HG03460 (cell line): ENCODE data around the gene MAN2B2.

Experiments used
- ATAC-seq: cut with Tn5 transposase; IDR thresholded peaks from one replicate; pipeline ENCODE4 v1.9.1; 2021; ENCODE audit not compliant: unreplicated experiment

The MAN2B2 gene

DNA sequence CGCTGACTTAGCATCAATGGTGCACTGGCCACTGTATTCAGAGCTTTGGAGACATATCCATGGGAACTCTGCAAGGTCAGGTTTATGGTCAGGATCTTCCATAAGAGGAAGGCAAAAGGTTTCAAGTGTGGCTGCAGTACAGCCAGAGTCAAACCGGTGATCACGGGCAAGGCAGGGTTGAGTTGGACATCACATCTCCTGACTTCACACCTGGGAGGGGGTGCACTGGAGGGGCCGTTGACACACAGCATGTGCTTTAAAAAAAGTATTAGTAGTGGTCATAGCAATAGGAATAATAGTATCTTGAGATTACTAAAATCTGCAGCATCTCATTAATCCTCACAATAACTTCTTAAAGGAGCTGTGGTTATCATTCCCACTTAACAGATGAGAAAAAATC, 28.9 kb upstream of the MAN2B2 start:
- ATAC-seq, result no peak

DNA sequence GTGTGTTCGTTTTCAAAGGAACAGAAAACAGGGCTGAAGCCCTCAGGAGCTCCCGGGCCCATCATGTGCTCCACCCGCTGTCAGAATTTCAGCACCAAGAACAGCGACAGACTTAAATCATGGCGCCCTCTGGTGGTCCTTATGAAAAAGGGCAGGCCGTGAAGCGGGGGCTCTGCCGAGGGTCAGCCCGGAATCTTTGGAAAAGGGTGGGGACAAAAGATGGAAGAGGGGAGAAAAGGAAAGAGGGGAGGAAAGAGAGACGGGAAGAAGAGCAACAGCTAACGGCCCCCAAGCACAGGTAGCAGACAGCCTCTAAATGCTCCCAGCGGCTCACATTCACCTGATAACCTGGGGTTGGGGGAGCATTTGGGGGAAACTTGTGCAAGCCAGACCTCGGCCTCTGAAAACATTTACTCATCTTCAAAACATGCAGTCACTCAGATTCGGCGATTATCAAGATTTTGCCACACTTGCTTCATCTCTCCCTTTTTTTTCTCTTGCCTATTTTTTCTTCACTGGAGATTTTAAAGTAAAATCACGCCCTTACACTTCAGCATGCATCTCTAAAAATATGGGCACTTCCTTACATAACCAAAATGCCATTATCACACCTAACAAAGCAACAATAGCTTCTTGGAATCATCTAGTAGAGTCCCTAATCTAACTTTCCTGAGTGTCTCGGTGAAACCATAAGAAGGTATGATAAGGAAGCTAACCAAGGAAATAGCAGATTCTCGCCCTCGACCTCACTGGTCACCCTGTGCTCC, 28.1 kb upstream of the MAN2B2 start:
- ATAC-seq, result no peak

DNA sequence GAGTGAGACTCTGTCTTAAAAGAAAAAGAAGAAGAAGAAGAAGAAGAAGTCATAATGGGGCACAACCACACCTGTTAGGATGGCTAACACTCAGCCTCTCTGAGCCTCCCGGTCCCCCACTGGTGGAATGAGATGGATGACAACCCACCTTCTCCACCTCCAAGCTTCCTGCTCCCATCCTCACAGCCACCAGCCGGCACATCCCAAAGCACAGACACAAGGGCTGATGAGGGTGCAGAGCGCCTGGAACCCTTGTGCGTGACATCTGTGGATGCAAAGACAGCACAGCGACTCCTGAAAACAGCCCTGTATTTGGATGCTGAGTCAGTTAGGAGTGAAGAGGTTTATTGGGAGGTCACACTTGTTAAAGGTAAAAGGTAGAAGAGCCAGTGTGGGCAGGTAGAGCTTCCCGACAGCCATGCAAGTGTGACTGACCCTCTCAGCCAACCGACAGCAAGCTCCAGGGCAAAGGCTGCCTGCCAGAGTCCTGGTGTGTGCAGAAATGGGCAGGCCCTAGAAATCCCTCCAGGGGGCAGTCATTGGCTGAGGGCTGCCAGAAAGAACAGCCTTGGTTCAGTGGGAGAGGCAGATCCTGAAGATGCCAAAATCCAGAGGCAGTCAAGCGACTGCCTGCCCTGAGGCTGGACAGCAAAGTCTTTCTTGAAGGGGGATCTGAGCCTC, 26.6 kb upstream of the MAN2B2 start:
- ATAC-seq, result no peak

DNA sequence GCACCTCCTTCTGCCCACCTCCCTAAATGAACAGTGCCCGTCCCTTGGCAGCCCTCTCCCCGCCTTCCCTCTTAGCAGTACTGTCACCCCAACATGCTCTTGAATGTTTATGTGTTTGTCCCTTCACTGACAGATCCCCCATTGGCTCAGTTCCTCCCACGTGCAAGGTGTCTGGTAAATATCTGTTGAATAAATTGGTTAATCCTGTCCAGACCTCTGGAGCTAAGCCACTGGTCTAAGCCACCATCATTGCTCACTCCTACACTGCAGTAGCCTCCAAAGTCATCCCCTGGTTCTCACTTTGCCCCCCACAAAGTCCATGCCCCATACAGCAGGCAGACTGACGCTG, 26.1 kb upstream of the MAN2B2 start:
- no peak for ATAC-seq

DNA sequence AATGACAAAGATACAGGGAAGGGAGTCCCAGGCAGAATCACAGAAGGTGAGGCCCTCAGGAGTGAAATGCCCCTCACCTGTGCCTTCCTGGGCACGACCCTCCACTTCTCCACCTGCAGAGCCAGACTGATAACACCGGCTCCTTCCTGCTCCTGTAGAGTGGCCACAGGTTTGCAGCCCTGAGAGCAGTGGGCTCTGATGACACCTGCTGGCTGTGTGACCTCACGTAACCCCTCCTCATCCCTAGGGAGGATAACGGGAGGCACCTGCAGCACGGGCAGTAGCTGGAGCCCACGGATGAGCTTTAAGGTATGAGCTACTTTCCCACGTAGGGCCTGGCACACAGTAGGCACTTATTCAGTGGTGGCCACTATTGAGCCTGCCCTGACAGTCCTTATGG, 25.5 kb upstream of the MAN2B2 start:
- ATAC-seq, result no peak

DNA sequence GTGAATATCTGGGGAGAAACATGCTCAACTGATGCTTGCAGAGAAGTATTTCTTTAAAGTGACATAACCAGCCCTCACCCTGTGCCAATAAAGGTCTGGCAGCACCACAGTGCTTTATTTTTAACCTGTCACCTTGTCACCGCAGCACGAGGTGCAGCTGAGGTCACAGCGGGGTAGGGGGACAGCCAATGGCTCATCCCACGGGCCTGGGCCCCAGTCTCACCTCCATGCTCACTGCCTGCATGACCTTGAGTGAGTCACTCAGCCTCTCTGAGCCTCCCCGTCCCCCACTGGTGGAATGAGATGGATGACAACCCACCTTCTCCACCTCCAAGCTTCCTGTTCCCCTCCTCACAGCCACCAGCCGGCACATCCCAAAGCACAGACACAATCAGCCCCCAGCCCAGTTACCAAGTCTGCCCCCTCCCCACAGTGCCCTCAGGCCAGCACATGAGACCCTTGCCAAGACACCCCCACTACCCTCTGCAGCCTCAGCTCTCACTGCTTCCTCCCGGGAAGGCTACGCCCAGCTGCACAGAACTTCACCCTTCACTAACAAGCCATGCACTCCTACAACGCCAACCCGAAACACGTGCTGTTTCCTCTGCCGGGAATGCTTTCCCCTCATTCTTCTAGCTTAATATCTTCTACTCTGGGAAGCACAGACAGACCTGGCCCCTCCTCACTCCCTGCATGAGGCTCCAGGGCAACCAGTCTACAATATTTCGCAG, 24.9 kb upstream of the MAN2B2 start:
- ATAC-seq, result no peak

DNA sequence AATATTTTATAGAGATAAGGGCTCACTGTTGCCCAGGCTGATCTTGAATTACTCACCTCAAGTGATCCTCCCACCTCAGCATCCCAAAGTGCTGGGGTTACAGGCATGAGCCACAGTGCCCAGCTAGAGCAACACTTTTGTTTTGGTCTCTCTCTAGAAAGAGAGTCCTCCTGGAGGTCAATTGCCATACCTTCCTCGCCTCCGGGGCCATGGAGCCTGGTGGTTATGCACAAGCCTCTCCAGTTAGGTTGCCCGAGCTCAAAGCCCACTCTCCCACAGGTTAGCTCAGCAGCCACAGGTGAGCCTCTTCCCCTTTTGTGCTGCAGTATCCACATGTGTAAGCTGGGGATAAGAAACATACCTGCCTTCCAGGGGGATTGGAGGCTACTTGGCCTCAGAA, 24.2 kb upstream of the MAN2B2 start:
- no peak for ATAC-seq

DNA sequence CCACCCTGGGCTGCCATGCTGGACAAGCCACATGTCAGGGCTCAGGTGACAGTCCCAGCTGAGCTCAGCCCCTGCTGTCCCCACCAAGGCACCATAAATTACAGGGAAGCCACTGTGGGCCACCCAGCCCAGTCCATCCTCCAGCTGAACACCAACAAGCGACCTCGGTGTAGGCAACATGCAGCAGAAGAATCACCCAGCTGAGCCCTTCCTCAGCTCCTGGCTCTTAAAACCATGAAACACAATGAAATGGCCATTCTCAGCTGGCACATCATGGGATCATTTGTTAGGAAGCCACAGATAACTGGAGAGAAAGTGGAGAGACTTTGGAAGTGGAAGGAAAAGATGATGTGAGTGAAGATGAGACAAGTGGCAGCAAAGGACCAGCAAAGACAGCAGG, 23.3 kb upstream of the MAN2B2 start:
- no peak for ATAC-seq

DNA sequence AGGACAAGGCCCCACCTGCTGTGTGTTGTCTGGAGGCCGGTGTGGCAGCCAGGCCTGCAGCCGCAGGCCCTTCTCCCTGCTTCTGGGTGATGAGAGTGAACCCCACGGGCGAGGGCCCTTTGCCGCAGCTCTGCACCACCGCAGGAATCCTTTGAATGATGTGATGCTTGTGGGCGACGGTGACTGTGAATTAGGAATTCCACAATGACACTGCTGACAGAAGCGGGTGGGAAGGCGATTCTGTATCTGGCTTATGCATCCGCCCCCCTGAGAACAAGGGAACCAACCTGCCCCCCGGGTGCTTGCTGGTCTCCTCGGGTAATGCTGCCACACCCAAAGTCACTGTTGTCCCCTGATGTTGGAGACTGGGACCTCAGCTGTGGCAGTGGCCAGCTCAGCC, 19.5 kb upstream of the MAN2B2 start:
- ATAC-seq, result no peak

DNA sequence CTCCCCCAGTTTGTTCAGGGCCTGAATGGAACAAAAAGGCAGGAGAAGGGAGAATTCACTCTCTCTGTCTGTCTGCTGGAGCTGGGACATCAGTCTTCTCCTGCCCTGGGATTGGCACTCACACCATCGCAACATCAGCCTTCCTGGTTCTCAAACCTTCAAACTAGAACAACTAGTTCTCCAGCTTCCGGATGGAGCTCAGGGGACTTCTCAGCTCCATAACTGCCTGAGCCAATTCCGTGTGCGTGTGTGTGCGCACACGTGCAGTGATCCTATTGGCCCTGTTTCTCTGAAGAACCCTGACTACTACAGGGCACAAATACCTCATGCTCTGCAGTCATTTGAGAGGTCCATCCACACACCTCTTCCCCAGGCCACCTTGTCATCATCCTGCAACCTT, 18.7 kb upstream of the MAN2B2 start:
- ATAC-seq, result no peak

DNA sequence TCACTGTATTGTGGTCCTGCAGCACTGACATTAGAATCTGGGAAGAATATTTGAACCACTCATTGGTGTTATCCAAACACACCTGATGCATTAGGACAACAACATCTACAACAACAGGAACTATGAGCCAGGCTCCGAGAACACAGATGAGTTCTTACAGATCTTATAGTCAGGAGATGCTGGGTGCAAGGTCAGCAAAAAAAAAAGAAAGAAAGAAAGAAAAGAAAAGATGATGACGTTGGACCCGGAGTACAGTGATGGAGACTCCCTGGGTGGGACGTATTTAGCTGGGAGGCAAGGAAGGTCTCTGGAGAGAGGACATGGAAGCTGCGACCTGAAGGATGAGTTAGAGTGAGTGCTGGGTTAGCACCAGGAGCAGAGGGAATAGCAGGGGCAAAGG, 17.8 kb upstream of the MAN2B2 start:
- no peak for ATAC-seq

DNA sequence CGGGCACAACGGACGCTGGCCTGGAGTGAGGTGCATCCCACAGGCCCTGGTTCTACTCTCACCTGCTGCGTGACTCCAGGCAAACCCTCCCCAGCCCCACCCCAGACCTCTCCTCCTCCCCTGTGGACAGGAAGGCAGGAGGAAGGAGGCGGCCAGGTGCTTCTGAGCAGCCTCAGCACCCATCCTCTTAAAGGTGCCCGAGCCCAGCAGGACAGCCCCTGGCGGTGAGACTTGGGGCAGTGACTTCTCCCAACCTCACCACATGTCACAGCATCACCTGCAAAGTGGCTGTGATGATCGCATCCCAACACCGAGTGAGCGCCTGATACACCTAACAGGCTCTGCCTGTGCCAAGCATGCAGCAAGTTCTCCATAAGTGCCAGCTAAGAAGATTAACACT, 17.1 kb upstream of the MAN2B2 start:
- ATAC-seq, result no peak

DNA sequence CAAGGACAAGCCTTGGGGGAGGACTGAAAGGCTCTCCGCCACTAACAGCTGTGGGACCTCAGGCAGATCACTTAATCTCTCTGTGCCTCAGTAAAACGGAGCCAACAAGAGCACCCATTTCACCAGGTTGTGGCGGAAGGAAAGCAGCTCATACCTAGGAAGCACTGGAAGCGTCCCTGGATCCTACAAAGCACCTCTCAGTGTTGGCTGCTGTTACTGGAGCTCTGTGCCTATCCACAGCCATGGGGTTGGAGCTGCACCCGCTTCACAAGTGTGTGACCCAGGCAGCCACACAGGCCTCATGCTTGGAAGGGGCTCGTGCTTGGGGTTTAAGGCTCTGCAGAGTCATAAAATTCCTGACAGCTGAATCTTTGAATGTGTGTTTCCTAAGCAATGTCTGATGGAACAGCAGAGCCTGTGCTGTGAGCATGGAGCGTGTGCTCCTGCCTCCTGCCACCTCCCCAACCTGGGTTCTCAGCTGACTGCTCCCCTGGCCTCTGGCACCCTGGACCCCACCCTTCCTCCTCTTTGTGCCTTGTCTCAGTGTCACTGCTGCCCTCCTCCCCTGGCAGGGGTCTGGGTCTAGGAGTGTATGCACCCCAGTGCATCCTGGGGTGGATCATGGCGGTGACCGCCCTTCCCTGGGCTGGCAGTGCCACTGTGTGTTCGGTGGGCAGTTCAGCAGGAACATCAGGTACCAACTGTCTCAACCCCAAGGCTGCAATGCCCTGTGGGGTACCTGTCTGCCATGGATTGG, 14.4 kb upstream of the MAN2B2 start:
- ATAC-seq, result no peak

DNA sequence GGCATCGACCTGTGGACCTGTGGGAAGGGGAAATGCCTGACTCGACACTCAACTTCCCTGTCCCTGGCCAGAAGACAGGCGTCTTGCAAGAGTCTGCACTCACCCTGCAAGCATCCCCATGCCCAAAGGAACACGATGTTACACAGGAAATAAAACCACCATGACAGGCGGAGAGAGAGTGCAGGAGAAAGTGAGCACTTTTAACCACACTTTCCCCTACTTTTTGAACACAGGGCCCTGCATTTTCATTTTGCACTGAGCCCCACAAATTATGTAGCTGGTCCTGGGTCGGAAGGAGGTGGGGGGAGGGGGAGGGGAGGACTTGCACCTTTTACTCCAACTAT, 13.8 kb upstream of the MAN2B2 start:
- no peak for ATAC-seq

DNA sequence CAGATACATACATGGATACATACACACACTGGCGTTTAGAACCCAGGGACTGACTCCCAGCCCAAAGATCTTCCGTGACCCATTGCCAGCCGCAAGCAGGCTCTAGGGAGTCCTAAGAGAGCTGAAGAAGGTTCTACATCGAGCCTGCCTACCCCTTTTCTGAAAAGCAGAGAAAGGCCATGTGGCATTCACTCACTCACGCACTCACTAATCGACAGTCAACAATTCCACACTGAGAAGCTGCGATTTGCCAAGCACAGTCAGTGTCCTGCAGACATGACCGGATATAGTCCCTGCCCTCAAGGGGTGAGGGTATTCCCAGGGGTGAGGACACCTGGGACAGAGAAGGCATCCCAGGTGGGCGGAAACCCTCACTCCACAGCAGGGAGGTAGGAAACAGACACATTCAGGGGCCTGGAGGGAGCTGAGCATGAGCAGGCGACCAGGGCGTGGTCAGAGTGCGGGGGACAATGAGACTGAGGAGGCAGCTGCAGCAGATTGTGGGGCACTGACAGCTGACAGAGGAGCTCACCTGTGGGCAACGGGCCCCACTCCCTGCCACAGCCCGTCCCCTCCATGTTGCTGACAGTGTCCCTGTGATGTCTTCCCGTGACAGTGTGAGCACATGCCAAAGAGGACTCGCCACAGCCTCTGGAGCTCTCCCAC, 13.2 kb upstream of the MAN2B2 start:
- no peak for ATAC-seq

DNA sequence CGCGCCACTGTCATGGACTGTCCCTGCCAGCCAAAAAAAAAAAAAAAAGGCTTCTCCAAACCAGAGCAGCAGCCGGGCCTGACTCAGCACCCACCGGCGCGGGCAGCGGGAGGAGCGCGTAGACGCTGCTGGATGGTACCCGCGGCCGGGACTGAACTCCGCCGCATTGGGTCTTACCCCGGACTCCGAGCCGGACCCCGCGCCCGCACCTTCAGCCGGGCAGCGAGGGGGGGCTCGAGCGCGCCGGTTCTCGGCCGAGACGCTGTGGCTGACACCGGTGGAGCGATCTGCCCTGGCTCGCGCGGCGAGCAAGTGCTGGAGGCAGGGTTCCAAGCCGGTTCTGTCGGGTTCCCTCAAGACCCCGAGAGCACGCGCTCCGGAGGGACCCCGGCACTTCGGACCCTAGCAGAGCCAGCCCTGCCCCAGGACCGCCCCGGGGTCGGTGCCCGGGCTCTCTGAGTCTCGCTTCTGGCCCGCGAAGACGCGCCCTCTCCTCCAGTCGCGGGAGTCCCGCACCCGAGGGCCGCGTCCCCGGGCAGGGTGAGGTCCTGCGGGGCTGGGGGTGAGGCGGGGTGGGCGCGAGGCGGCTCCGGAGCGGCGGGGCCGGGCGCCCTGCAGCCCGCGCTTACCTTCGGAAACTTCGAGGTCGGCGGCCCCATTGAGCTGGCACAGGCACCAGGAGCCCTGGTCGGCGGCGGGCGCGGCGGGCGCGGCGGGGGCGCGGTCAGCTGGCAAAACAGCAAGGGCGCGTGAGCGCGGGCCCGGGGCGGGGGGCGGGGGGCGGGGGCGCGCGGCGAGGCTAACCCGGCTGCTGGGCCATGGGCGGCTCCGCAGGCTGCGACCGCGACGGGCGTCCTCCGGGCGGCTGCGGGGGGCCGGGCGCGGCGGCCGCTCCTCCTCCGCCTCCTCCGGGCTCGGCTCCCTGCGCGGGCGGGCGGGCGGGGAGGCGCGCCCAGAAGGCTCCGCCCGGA, 11.8 kb upstream of the MAN2B2 start:
- ATAC-seq, result no peak

DNA sequence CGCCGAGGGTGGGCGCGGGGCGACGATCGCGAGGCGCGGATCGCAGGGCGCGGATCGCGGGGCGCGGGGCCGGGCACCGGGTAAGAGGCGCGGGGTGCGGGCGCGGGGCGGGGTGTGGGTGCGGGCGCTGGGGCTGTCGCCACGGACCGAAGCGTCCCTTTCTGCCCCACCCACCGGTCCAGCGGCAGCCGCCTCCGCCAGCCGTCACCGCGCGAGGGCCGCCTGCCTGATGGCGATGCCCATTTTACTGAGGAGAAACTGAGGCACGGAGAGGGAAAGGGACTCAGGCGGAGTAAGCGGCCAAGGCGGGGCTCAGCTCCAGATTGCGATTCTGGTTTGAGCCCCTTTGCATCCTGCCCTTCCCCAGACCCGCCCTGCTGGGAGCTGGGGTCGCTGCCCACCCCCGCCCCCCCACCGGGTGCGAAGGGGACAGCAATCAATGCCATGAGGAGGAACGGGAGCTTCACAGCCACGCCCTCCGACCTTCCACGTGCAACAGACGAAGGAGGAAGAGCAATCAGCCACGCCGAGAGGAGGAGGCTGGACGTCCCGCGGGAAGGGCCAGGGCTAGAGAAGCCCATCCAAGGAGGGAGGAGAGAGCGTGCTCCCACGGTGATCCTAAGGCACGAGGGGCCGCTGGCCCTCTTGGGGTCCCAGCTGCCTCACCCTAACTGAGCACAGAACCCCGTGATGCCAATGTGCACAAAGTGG, 10.9 kb upstream of the MAN2B2 start:
- ATAC-seq, result no peak

DNA sequence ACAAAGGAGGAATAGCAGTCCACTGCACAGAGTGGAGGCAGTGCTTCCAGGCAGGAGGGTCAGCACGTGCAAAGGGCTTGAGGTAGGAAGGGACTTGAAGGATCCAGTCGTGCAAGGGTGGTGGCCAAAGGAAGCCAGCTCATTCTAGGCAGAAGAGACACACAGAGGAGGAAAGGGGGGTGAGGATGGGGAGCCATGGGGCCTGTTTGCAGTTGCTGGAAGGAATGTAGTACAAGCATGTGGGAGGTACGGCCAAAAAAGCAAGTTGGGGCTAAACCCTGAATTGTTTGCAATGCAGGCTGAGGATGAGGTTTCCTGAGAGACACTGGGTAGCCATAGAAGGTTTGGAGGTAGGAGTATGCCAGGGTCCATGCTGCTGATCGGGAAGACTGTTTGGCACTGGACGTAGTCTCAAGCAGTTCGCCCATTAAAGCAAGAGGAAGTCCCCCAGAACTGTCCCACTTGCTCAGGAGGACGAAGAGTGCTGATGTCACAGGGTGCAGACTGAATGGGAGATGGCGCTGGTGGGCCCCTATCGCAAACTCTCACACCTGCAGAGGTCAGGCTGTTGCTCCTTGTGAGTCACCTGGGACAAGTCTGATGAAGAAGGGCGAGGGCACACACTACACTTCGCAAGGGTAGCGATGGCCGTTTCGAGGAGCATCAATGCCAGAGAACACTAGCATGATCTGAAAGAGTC, 9.1 kb upstream of the MAN2B2 start:
- no peak for ATAC-seq
